Measurements from ENCODE around the gene OTOG.

The OTOG gene

GRCh38 chr11:17504330-17505107 is 42.5 kb upstream of the OTOG start:
- CTCF ChIA-PET = interaction anchor here (0.6 to 7.0 kb wide), 28 partner anchors 9 to 720 kb away, joined by 3 to 110 read pairs (median 4); partner anchors contain the start of gene KCNJ11
- DNase-seq (ENCODE audit: extremely low spot score) = peak; percentile 77
- POLR2A ChIA-PET = no interaction called here
- TF ChIP-seq, protein P1, sequence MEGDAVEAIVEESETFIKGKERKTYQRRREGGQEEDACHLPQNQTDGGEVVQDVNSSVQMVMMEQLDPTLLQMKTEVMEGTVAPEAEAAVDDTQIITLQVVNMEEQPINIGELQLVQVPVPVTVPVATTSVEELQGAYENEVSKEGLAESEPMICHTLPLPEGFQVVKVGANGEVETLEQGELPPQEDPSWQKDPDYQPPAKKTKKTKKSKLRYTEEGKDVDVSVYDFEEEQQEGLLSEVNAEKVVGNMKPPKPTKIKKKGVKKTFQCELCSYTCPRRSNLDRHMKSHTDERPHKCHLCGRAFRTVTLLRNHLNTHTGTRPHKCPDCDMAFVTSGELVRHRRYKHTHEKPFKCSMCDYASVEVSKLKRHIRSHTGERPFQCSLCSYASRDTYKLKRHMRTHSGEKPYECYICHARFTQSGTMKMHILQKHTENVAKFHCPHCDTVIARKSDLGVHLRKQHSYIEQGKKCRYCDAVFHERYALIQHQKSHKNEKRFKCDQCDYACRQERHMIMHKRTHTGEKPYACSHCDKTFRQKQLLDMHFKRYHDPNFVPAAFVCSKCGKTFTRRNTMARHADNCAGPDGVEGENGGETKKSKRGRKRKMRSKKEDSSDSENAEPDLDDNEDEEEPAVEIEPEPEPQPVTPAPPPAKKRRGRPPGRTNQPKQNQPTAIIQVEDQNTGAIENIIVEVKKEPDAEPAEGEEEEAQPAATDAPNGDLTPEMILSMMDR (IDR thresholded peaks at IDR 0.05; ENCODE audit: control extremely low read depth, extremely low read depth, low read depth, missing control alignments) = peak; percentile 90

DNA sequence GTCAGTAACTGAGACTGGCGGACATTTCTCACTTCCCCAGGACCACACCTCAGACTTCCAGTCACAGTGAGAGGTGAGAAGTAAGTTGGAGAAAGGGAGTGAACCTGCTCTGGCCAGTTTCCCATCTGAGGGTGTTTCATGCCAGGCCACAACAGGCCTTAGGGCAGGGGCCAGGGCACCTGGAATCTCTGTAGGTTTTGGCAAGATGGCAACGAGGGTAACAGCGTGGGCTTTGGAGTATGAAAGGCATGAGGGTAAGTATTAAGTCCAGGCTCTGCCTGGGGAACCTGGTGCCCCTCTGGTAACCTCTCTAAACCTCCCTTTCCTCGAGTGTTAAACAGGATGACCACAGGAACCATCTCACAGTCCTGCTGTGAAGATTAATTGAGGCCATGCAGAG is 41.9 kb upstream of the OTOG start:
- TF ChIP-seq, protein P1 (IDR thresholded peaks at IDR 0.05; ENCODE audit: control extremely low read depth, extremely low read depth, low read depth, missing control alignments) = no peak
- ChIA-PET POLR2A (no interaction called here), CTCF (interaction anchor here (0.6 to 7.0 kb wide), 19 partner anchors 9 to 720 kb away, joined by 3 to 110 read pairs (median 5); partner anchors contain the start of gene KCNJ11)
- DNase-seq (ENCODE audit: extremely low spot score) = no peak

- CTCF ChIA-PET = interaction anchor here (0.9 to 7.0 kb wide), 10 partner anchors 8 to 721 kb away, joined by 3 to 110 read pairs (median 4); partner anchors contain the start of gene KCNJ11
- TF ChIP-seq, protein P1 (IDR thresholded peaks at IDR 0.05; ENCODE audit: control extremely low read depth, extremely low read depth, low read depth, missing control alignments) = no peak
- POLR2A ChIA-PET = no interaction called here
- no peak for DNase-seq (ENCODE audit: extremely low spot score)
Measured at GRCh38 chr11:17506314-17506713, 40.7 kb upstream of the OTOG start.

DNA sequence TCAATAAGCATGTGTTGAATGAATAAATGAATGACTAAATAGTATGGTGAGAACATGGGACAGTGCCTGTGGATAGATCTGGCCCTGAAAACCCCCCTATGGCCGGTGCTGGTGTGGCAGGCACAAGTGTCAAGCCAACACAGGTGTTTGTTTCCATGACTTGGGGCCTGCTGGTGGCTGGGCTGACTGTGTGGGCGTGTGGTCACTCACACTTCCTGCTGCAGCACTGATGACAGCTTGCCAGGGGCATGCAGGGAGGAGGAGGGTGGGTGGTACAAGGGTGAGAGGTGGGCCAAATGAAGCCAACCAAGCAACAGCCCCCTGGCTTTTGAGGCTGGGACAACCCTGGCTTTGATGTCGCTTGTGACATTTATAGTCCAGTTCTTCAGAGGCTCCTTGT is 40.1 kb upstream of the OTOG start:
- peak; percentile 53 for DNase-seq (ENCODE audit: extremely low spot score)
- POLR2A ChIA-PET = no interaction called here
- CTCF ChIA-PET = interaction anchor here (0.9 to 7.0 kb wide), 10 partner anchors 7 to 722 kb away, joined by 3 to 110 read pairs (median 5); partner anchors contain the start of gene KCNJ11
- TF ChIP-seq, protein P1 (IDR thresholded peaks at IDR 0.05; ENCODE audit: control extremely low read depth, extremely low read depth, low read depth, missing control alignments) = no peak

DNA sequence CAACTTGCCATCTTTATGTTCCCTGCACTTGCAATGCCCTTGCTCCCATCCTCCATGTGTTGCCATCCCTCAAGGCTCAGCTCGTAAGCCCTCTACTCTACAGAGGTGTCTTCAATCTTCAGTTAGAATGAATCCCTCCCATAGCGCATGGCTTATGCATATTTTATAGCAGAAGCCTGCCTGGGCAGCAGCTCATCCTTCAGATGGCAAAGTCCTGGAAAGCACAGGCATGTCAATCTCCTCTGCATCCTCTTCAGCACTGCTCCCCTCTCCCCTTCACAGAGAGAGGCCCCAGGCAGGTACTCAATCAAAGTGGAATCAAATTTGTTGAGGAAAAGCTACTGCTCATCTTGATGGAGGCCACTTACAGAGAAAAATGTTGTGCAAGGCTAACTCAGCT is 39.3 kb upstream of the OTOG start:
- ChIA-PET CTCF (interaction anchor here (0.9 to 7.0 kb wide), 7 partner anchors 9 to 562 kb away, joined by 3 to 110 read pairs (median 6); no protein-coding TSS in a partner anchor), POLR2A (interaction anchor here (0.6 kb wide), 1 partner anchor 285 kb away, joined by 6 read pairs; no protein-coding TSS in a partner anchor)
- DNase-seq (ENCODE audit: extremely low spot score) = no peak
- TF ChIP-seq, protein P1 (IDR thresholded peaks at IDR 0.05; ENCODE audit: control extremely low read depth, extremely low read depth, low read depth, missing control alignments) = no peak

DNA sequence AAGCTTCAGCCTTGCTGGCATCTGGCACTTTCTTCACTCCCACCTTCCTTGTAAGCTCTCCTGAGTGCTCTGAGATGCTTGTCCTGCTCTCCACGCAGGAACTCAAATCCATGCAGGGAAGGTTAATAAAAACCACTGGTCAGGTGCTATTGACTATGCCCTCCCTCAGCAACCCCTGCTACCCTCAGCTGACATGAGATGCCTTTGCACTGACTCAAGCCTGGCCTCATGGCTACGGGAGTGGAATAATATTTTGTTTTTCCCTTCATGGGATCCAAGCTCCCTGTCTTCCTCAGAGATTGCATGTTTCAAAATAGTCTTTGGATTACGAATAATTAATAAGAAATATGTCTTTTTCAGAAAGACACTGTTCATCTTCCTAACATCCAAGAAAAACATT is 38.8 kb upstream of the OTOG start:
- DNase-seq (ENCODE audit: extremely low spot score) = no peak
- POLR2A ChIA-PET = no interaction called here
- CTCF ChIA-PET = interaction anchor here (1.3 to 7.0 kb wide), 7 partner anchors 14 to 562 kb away, joined by 3 to 110 read pairs (median 6); no protein-coding TSS in a partner anchor
- TF ChIP-seq, protein P1 (IDR thresholded peaks at IDR 0.05; ENCODE audit: control extremely low read depth, extremely low read depth, low read depth, missing control alignments) = no peak

Data from GM10248 (cell line).